ENCODE results near the gene TPCN2.

The TPCN2 gene

GRCh38 chr11:69044111-69045013, 4.4 kb upstream of the TPCN2 start:
- H3K36me3 ChIP-seq (ENCODE audit: control insufficient read depth, low read depth, low read length) = no peaks in the 10 kb centered on the region
- no peak overlapping the region for H3K27ac ChIP-seq (ENCODE audit: low read length)
- no peaks in the 10 kb centered on the region for H3K27me3 ChIP-seq (ENCODE audit: control insufficient read depth, insufficient read depth, low read length)
- H3K4me3 ChIP-seq (ENCODE audit: low read length) = no peak overlapping the region
- no peak overlapping the region for H3K9ac ChIP-seq (ENCODE audit: low read length)
- H3K4me1 ChIP-seq (ENCODE audit: control insufficient read depth, low read depth, low read length) = peaks cover 15% of the 10 kb centered on the region
- H3K9me3 ChIP-seq (ENCODE audit: control insufficient read depth, low read depth, low read length) = no peaks in the 10 kb centered on the region

GRCh38 chr11:69048031-69048693, 570 bp upstream of the TPCN2 start:
- no peaks in the 10 kb centered on the region for H3K27me3 ChIP-seq (ENCODE audit: control insufficient read depth, insufficient read depth, low read length)
- H3K9me3 ChIP-seq (ENCODE audit: control insufficient read depth, low read depth, low read length) = no peaks in the 10 kb centered on the region
- no peak overlapping the region for H3K27ac ChIP-seq (ENCODE audit: low read length)
- peaks cover 11% of the 10 kb centered on the region for H3K4me1 ChIP-seq (ENCODE audit: control insufficient read depth, low read depth, low read length)
- peak overlapping the region; percentile 67 for H3K4me3 ChIP-seq (ENCODE audit: low read length)
- H3K9ac ChIP-seq (ENCODE audit: low read length) = no peak overlapping the region
- H3K36me3 ChIP-seq (ENCODE audit: control insufficient read depth, low read depth, low read length) = no peaks in the 10 kb centered on the region

GRCh38 chr11:69049490-69049867, 747 bp downstream of the TPCN2 start:
- H3K27ac ChIP-seq (ENCODE audit: low read length) = no peak overlapping the region
- peak overlapping the region; percentile 75 for H3K9ac ChIP-seq (ENCODE audit: low read length)
- no peaks in the 10 kb centered on the region for H3K36me3 ChIP-seq (ENCODE audit: control insufficient read depth, low read depth, low read length)
- H3K27me3 ChIP-seq (ENCODE audit: control insufficient read depth, insufficient read depth, low read length) = no peaks in the 10 kb centered on the region
- H3K4me3 ChIP-seq (ENCODE audit: low read length) = peak overlapping the region; percentile 67
- H3K4me1 ChIP-seq (ENCODE audit: control insufficient read depth, low read depth, low read length) = peaks cover 11% of the 10 kb centered on the region
- H3K9me3 ChIP-seq (ENCODE audit: control insufficient read depth, low read depth, low read length) = no peaks in the 10 kb centered on the region

- H3K9me3 ChIP-seq (ENCODE audit: control insufficient read depth, low read depth, low read length) = no peaks in the 10 kb centered on the region
- no peak overlapping the region for H3K4me3 ChIP-seq (ENCODE audit: low read length)
- no peak overlapping the region for H3K27ac ChIP-seq (ENCODE audit: low read length)
- peaks cover 3% of the 10 kb centered on the region for H3K36me3 ChIP-seq (ENCODE audit: control insufficient read depth, low read depth, low read length)
- peaks cover 5% of the 10 kb centered on the region for H3K4me1 ChIP-seq (ENCODE audit: control insufficient read depth, low read depth, low read length)
- H3K9ac ChIP-seq (ENCODE audit: low read length) = no peak overlapping the region
- H3K27me3 ChIP-seq (ENCODE audit: control insufficient read depth, insufficient read depth, low read length) = no peaks in the 10 kb centered on the region
These were observed 2.1 kb downstream of the TPCN2 start for GRCh38 chr11:69050592-69051380.

GRCh38 chr11:69051381-69052342, 2.9 kb downstream of the TPCN2 start:
- Histone ChIP-seq H3K9ac (ENCODE audit: low read length) (no peak overlapping the region), H3K36me3 (ENCODE audit: control insufficient read depth, low read depth, low read length) (peaks cover 3% of the 10 kb centered on the region), H3K27ac (ENCODE audit: low read length) (no peak overlapping the region), H3K9me3 (ENCODE audit: control insufficient read depth, low read depth, low read length) (no peaks in the 10 kb centered on the region), H3K27me3 (ENCODE audit: control insufficient read depth, insufficient read depth, low read length) (no peaks in the 10 kb centered on the region), H3K4me3 (ENCODE audit: low read length) (no peak overlapping the region), H3K4me1 (ENCODE audit: control insufficient read depth, low read depth, low read length) (peaks cover 5% of the 10 kb centered on the region)

- Histone ChIP-seq H3K4me1 (ENCODE audit: control insufficient read depth, low read depth, low read length) (peaks cover 5% of the 10 kb centered on the region), H3K27ac (ENCODE audit: low read length) (no peak overlapping the region), H3K36me3 (ENCODE audit: control insufficient read depth, low read depth, low read length) (peaks cover 3% of the 10 kb centered on the region), H3K9me3 (ENCODE audit: control insufficient read depth, low read depth, low read length) (no peaks in the 10 kb centered on the region), H3K27me3 (ENCODE audit: control insufficient read depth, insufficient read depth, low read length) (no peaks in the 10 kb centered on the region), H3K9ac (ENCODE audit: low read length) (no peak overlapping the region), H3K4me3 (ENCODE audit: low read length) (no peak overlapping the region)
These were observed 3.8 kb downstream of the TPCN2 start for GRCh38 chr11:69052343-69053168.

GRCh38 chr11:69053169-69053477, 4.4 kb downstream of the TPCN2 start:
- Histone ChIP-seq H3K36me3 (ENCODE audit: control insufficient read depth, low read depth, low read length) (peaks cover 3% of the 10 kb centered on the region), H3K27ac (ENCODE audit: low read length) (no peak overlapping the region), H3K4me3 (ENCODE audit: low read length) (no peak overlapping the region), H3K9ac (ENCODE audit: low read length) (no peak overlapping the region), H3K9me3 (ENCODE audit: control insufficient read depth, low read depth, low read length) (no peaks in the 10 kb centered on the region), H3K27me3 (ENCODE audit: control insufficient read depth, insufficient read depth, low read length) (no peaks in the 10 kb centered on the region), H3K4me1 (ENCODE audit: control insufficient read depth, low read depth, low read length) (peaks cover 4% of the 10 kb centered on the region)

GRCh38 chr11:69053546-69054396, 5.0 kb downstream of the TPCN2 start:
- Histone ChIP-seq H3K4me1 (ENCODE audit: control insufficient read depth, low read depth, low read length) (no peaks in the 10 kb centered on the region), H3K27ac (ENCODE audit: low read length) (no peak overlapping the region), H3K27me3 (ENCODE audit: control insufficient read depth, insufficient read depth, low read length) (no peaks in the 10 kb centered on the region), H3K9ac (ENCODE audit: low read length) (no peak overlapping the region), H3K9me3 (ENCODE audit: control insufficient read depth, low read depth, low read length) (no peaks in the 10 kb centered on the region), H3K36me3 (ENCODE audit: control insufficient read depth, low read depth, low read length) (peaks cover 3% of the 10 kb centered on the region), H3K4me3 (ENCODE audit: low read length) (no peak overlapping the region)

- Histone ChIP-seq H3K9me3 (ENCODE audit: control insufficient read depth, low read depth, low read length) (no peaks in the 10 kb centered on the region), H3K27ac (ENCODE audit: low read length) (no peak overlapping the region), H3K36me3 (ENCODE audit: control insufficient read depth, low read depth, low read length) (peaks cover 3% of the 10 kb centered on the region), H3K9ac (ENCODE audit: low read length) (no peak overlapping the region), H3K27me3 (ENCODE audit: control insufficient read depth, insufficient read depth, low read length) (no peaks in the 10 kb centered on the region), H3K4me1 (ENCODE audit: control insufficient read depth, low read depth, low read length) (no peaks in the 10 kb centered on the region), H3K4me3 (ENCODE audit: low read length) (no peak overlapping the region)
These were observed 5.9 kb downstream of the TPCN2 start for GRCh38 chr11:69054397-69055211.
